HCT116 (cell line): ENCODE measurements around the gene ANKRD23. TPM values are rescaled to one million over a fixed set of nuclear protein-coding genes. Genes with fewer than 3 reads are reported as not detected.

Experiments used
- ATAC-seq: fragments of 200-7000 bp; cut with Tn5 transposase; 2 replicates; pipeline ENCODE4 v1.9.1; 2020; ENCODE audit warnings: mild to moderate bottlenecking, moderate library complexity
- BruUV-seq: library from RNA; stranded (reverse); fragments of 400-500 nt; replicated peaks from 2 replicates; lab custom pipeline; 2021; lab: Mats Ljungman, UMichigan
- CTCF ChIA-PET: fragments of 300-600 bp; sonication (Branson Sonifier 250); formaldehyde crosslinking; loops from one replicate; lab custom pipeline; 2021; ENCODE audit warnings: antibody characterized with exemption; lab: Charles Lee
- POLR2A ChIA-PET: fragments of 300-600, 350-600 bp; sonication (Branson Sonifier 250); formaldehyde crosslinking; loops from one replicate; lab custom pipeline; 2021; ENCODE audit warnings: antibody characterized with exemption; lab: Charles Lee
- RAD21 ChIA-PET, 2 experiments: fragments of 300-600 bp; sonication (Branson Sonifier 250); formaldehyde crosslinking; loops; one replicate each; lab custom pipeline; 2023; ENCODE audit warnings: low total read pairs in 2 of 2; ENCODE audit not compliant: uncharacterized antibody in 2 of 2, unreplicated experiment in 2 of 2, low non-redundant PET in 1 of 2; lab: Charles Lee
- DNase-seq: peaks from one replicate; pipeline ENCODE4 v3.0.0-alpha.2; 2010; ENCODE audit warnings: low read depth, low spot score
- H2AFZ ChIP-seq: fragments of 200-600 bp; shearing (Covaris generic), sonication (generic); 2 replicates; pipeline ENCODE4 v1.6.1; 2017; ENCODE audit warnings: low read depth, mixed run types, mixed read lengths, antibody characterized with exemption, low read length; ENCODE audit not compliant: poor library complexity, severe bottlenecking
- H3K27ac ChIP-seq: 2 replicates; pipeline ENCODE4 v1.5.1; 2012; ENCODE audit warnings: low read depth, low read length
- H3K27me3 ChIP-seq: fragments of 200-600 bp; sonication (generic); 2 replicates; pipeline ENCODE4 v1.6.1; 2016; ENCODE audit warnings: mixed run types, low read length, mixed read lengths; ENCODE audit not compliant: insufficient read depth
- H3K36me3 ChIP-seq, 2 experiments: fragments of 200-500 bp in 1 of 2; fragments of 200-600 bp in 1 of 2; sonication (Bioruptor generic) in 1 of 2; sonication (generic) in 1 of 2; 2 replicates each; pipeline versions ENCODE4 v1.5.1 to v1.6.1; 2014 to 2016; ENCODE audit warnings: low read length in 2 of 2, inconsistent platforms in 1 of 2, mixed read lengths in 1 of 2, mixed run types in 1 of 2; ENCODE audit not compliant: insufficient read depth in 2 of 2, control insufficient read depth in 1 of 2
- H3K4me1 ChIP-seq, 2 experiments: fragments of 200-600 bp in 1 of 2; sonication (generic) in 1 of 2; 2 replicates each; pipeline versions ENCODE4 v1.5.1 to v1.6.1; 2012 to 2017; ENCODE audit warnings: low read length in 2 of 2, inconsistent platforms in 1 of 2, mild to moderate bottlenecking in 1 of 2, mixed read lengths in 1 of 2, mixed run types in 1 of 2, moderate library complexity in 1 of 2; ENCODE audit not compliant: insufficient read depth in 2 of 2, control insufficient read depth in 1 of 2
- H3K4me2 ChIP-seq: fragments of 200-600 bp; sonication (generic); 2 replicates; pipeline ENCODE4 v1.6.1; 2017; ENCODE audit warnings: mixed run types, low read length, mixed read lengths
- H3K4me3 ChIP-seq, 2 experiments: fragments of 200-600 bp in 1 of 2; sonication (generic) in 1 of 2; replicated peaks in 1 of 2; 2 replicates each; pipeline ENCODE4 v1.5.1; 2011 to 2016; ENCODE audit warnings: low read length in 2 of 2, control low read depth in 1 of 2, low read depth in 1 of 2, mild to moderate bottlenecking in 1 of 2, mixed read lengths in 1 of 2, mixed run types in 1 of 2
- H3K79me2 ChIP-seq: fragments of 200-600 bp; sonication (generic); 2 replicates; pipeline ENCODE4 v1.6.1; 2017; ENCODE audit warnings: mild to moderate bottlenecking, mixed run types, low read length, moderate library complexity, mixed read lengths; ENCODE audit not compliant: insufficient read depth
- H3K9ac ChIP-seq: fragments of 200-600 bp; sonication (generic); 2 replicates; pipeline ENCODE4 v1.6.1; 2016; ENCODE audit warnings: low read length, mixed read lengths
- H3K9me2 ChIP-seq: fragments of 200-600 bp; sonication (generic), shearing (Covaris generic); 2 replicates; pipeline ENCODE4 v1.6.1; 2017; ENCODE audit warnings: mixed run types, mild to moderate bottlenecking, moderate library complexity; ENCODE audit not compliant: insufficient read depth
- H3K9me3 ChIP-seq, 2 experiments: fragments of 200-500 bp in 1 of 2; fragments of 200-600 bp in 1 of 2; sonication (Bioruptor generic) in 1 of 2; sonication (generic) in 1 of 2; 2 replicates each; pipeline ENCODE4 v1.6.1; 2014 to 2017; ENCODE audit warnings: low read length in 2 of 2, mixed read lengths in 2 of 2, inconsistent platforms in 1 of 2, low read depth in 1 of 2, mild to moderate bottlenecking in 1 of 2, mixed run types in 1 of 2, moderate library complexity in 1 of 2; ENCODE audit not compliant: control insufficient read depth in 1 of 2, insufficient read depth in 1 of 2
- H4K20me1 ChIP-seq: fragments of 200-600 bp; sonication (generic), shearing (Covaris generic); 2 replicates; pipeline ENCODE4 v1.6.1; 2017; ENCODE audit warnings: mixed run types, mild to moderate bottlenecking, moderate library complexity; ENCODE audit not compliant: insufficient read depth
- EGR1 ChIP-seq: IDR thresholded peaks from 2 replicates; pipeline ENCODE4 v1.6.1; 2012; ENCODE audit warnings: low read depth
- ELF1 ChIP-seq: IDR thresholded peaks from 2 replicates; pipeline ENCODE4 v1.6.1; 2012; ENCODE audit warnings: low read depth, borderline replicate concordance
- EZH2 ChIP-seq: fragments of 200-600 bp; sonication (generic); IDR thresholded peaks from 2 replicates; pipeline ENCODE4 v1.6.1; 2017; ENCODE audit warnings: antibody characterized with exemption, mixed run types
- FOSL1 ChIP-seq: IDR thresholded peaks from 2 replicates; pipeline ENCODE4 v1.6.1; 2012; ENCODE audit warnings: low read depth
- JUND ChIP-seq: IDR thresholded peaks from 2 replicates; pipeline ENCODE4 v1.6.1; 2012
- POLR2A ChIP-seq: IDR thresholded peaks from 2 replicates; pipeline ENCODE4 v1.7.0; 2011; ENCODE audit warnings: borderline replicate concordance; ENCODE audit not compliant: insufficient read depth, insufficient read length; ENCODE audit errors: extremely low read depth
- POLR2AphosphoS5 ChIP-seq: IDR thresholded peaks from 2 replicates; pipeline ENCODE4 v1.6.1; 2011; ENCODE audit warnings: mild to moderate bottlenecking, low read depth, low read length, moderate library complexity
- SIN3A ChIP-seq: IDR thresholded peaks from 2 replicates; pipeline ENCODE4 v1.6.1; 2012; ENCODE audit warnings: low read depth
- SP1 ChIP-seq: IDR thresholded peaks from 2 replicates; pipeline ENCODE4 v1.6.1; 2012; ENCODE audit warnings: low read depth
- SRF ChIP-seq: IDR thresholded peaks from 2 replicates; pipeline ENCODE4 v1.6.1; 2012; ENCODE audit warnings: low read depth
- TCF7L2 ChIP-seq: IDR thresholded peaks from 2 replicates; pipeline ENCODE4 v1.7.0; 2011; ENCODE audit warnings: borderline replicate concordance, inconsistent platforms; ENCODE audit not compliant: insufficient read depth, insufficient read length; ENCODE audit errors: extremely low read depth
- YY1 ChIP-seq: IDR thresholded peaks from 2 replicates; pipeline ENCODE4 v1.6.1; 2011; ENCODE audit warnings: low read length, low read depth, moderate library complexity, mild to moderate bottlenecking; ENCODE audit not compliant: insufficient replicate concordance; ENCODE audit errors: extremely low read depth
- ZNF274 ChIP-seq: fragments of 200-500 bp; sonication (Bioruptor generic); IDR thresholded peaks from 2 replicates; pipeline ENCODE4 v1.6.1; 2014; ENCODE audit warnings: mild to moderate bottlenecking, low read depth, low read length, inconsistent platforms
- intact Hi-C: fragments of 100-400 bp; cut with micrococcal nuclease; formaldehyde crosslinking; loops from 2 replicates; pipeline ENCODE4 v1.10.0; 2022
- total RNA-seq: library from RNA; stranded (reverse); gene quantifications from one replicate; pipeline ENCODE4 v1.2.1, GENCODE V29; 2021; ENCODE audit not compliant: unreplicated experiment
- TF ChIP-seq, protein P1 (sequence below): IDR thresholded peaks from 2 replicates; pipeline ENCODE4 v1.6.1; 2011; ENCODE audit warnings: mild to moderate bottlenecking, low read length, moderate library complexity; ENCODE audit not compliant: insufficient replicate concordance; ENCODE audit errors: extremely low read depth
- TF ChIP-seq, protein P2 (sequence below): IDR thresholded peaks from 2 replicates; pipeline ENCODE4 v1.6.1; 2012
- TF ChIP-seq, protein P3 (sequence below): IDR thresholded peaks from 2 replicates; pipeline ENCODE4 v1.6.1; 2012
- TF ChIP-seq, protein P4 (sequence below), 3 experiments: fragments of 200-600 bp in 1 of 3; sonication (generic) in 1 of 3; IDR thresholded peaks in 2 of 3; conservative IDR thresholded peaks in 1 of 3; 2 replicates each; pipeline ENCODE4 v1.5.1; 2012 to 2017; ENCODE audit warnings: low read depth in 2 of 3, low read length in 2 of 3, antibody characterized with exemption in 1 of 3, borderline replicate concordance in 1 of 3, control low read depth in 1 of 3, mild to moderate bottlenecking in 1 of 3, mixed read lengths in 1 of 3, mixed run types in 1 of 3, moderate library complexity in 1 of 3; ENCODE audit not compliant: insufficient read depth in 1 of 3
- TF ChIP-seq, protein P5 (sequence below): IDR thresholded peaks from 2 replicates; pipeline ENCODE4 v1.6.1; 2012; ENCODE audit warnings: low read depth

The ANKRD23 gene
- total RNA-seq, 1 experiment from 2014 or later, result 1.4 TPM

DNA sequence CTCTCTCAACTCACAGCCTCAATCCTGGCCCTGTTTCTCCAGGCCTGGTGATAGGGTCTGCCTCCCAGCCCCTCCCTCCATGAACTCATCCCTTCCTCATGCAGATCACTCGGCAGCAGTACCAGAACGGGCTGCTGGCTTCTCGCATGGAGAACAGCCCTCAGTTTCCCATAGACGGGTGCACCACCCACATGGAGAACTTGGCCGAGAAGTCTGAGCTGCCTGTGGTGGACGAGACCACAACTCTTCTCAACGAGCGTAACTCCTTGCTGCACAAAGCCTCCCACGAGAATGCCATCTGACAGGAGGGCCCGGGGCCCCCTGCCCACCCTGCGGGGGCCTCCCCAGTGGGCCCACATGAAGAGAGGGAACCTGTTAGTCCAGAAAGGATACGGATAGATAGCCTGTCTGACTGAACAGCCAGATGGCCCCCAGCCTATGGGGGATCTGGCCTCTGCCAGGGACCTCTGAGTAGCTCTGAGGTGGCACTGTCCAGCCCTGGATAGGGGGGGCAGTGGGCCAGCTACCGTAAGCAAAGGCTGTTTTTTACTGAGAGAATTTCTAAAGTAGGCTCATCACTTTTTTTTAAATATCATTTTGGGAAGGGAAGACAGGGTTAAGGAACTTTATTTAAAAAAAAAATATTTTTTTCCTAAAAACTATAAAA lies 34.5 kb downstream of the ANKRD23 start:
- Histone ChIP-seq H3K4me1 (no peaks in the 10 kb centered on the region), H3K4me3 (no peak overlapping the region), H3K9me2 (no peaks in the 10 kb centered on the region), H4K20me1 (no peaks in the 10 kb centered on the region), H3K9me3 (no peaks in the 10 kb centered on the region), H3K79me2 (no peaks in the 10 kb centered on the region), H3K27ac (no peak overlapping the region), H3K4me2 (no peak overlapping the region), H3K27me3 (no peaks in the 10 kb centered on the region), H3K36me3 (no peaks in the 10 kb centered on the region; a peak in 1 of 4 replicates), H2AFZ (no peak overlapping the region), H3K9ac (no peak overlapping the region)
- ATAC-seq, result no peak
- RAD21 ChIA-PET, result no interaction called here
- CTCF ChIA-PET, result no interaction called here
- intact Hi-C loops, result no loop called here
- POLR2A ChIA-PET, result interaction anchor here (0.6 kb wide), 1 partner anchor 297 kb away, joined by 4 read pairs; no protein-coding TSS in a partner anchor
- no peak for DNase-seq
- TF ChIP-seq, protein P1, sequence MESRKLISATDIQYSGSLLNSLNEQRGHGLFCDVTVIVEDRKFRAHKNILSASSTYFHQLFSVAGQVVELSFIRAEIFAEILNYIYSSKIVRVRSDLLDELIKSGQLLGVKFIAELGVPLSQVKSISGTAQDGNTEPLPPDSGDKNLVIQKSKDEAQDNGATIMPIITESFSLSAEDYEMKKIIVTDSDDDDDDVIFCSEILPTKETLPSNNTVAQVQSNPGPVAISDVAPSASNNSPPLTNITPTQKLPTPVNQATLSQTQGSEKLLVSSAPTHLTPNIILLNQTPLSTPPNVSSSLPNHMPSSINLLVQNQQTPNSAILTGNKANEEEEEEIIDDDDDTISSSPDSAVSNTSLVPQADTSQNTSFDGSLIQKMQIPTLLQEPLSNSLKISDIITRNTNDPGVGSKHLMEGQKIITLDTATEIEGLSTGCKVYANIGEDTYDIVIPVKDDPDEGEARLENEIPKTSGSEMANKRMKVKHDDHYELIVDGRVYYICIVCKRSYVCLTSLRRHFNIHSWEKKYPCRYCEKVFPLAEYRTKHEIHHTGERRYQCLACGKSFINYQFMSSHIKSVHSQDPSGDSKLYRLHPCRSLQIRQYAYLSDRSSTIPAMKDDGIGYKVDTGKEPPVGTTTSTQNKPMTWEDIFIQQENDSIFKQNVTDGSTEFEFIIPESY, result no peak
- TF ChIP-seq SIN3A (no peak), POLR2AphosphoS5 (no peak), SRF (no peak), EGR1 (no peak), POLR2A (no peak), FOSL1 (no peak), SP1 (no peak), ELF1 (no peak), EZH2 (no peak), ZNF274 (no peak), JUND (no peak), YY1 (no peak), TCF7L2 (no peak)
- TF ChIP-seq, protein P2, sequence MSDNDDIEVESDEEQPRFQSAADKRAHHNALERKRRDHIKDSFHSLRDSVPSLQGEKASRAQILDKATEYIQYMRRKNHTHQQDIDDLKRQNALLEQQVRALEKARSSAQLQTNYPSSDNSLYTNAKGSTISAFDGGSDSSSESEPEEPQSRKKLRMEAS, result no peak
- TF ChIP-seq, protein P3, sequence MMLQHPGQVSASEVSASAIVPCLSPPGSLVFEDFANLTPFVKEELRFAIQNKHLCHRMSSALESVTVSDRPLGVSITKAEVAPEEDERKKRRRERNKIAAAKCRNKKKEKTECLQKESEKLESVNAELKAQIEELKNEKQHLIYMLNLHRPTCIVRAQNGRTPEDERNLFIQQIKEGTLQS, result no peak
- TF ChIP-seq, protein P4, sequence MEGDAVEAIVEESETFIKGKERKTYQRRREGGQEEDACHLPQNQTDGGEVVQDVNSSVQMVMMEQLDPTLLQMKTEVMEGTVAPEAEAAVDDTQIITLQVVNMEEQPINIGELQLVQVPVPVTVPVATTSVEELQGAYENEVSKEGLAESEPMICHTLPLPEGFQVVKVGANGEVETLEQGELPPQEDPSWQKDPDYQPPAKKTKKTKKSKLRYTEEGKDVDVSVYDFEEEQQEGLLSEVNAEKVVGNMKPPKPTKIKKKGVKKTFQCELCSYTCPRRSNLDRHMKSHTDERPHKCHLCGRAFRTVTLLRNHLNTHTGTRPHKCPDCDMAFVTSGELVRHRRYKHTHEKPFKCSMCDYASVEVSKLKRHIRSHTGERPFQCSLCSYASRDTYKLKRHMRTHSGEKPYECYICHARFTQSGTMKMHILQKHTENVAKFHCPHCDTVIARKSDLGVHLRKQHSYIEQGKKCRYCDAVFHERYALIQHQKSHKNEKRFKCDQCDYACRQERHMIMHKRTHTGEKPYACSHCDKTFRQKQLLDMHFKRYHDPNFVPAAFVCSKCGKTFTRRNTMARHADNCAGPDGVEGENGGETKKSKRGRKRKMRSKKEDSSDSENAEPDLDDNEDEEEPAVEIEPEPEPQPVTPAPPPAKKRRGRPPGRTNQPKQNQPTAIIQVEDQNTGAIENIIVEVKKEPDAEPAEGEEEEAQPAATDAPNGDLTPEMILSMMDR (IDR thresholded peaks at IDR 0.05 in 2 of 3, conservative IDR thresholded peaks at IDR 0.05 in 1 of 3; ENCODE audit: borderline replicate concordance in 1 of 3, insufficient read depth in 1 of 3, low read depth in 2 of 3, low read length in 2 of 3), result no peak
- TF ChIP-seq, protein P5, sequence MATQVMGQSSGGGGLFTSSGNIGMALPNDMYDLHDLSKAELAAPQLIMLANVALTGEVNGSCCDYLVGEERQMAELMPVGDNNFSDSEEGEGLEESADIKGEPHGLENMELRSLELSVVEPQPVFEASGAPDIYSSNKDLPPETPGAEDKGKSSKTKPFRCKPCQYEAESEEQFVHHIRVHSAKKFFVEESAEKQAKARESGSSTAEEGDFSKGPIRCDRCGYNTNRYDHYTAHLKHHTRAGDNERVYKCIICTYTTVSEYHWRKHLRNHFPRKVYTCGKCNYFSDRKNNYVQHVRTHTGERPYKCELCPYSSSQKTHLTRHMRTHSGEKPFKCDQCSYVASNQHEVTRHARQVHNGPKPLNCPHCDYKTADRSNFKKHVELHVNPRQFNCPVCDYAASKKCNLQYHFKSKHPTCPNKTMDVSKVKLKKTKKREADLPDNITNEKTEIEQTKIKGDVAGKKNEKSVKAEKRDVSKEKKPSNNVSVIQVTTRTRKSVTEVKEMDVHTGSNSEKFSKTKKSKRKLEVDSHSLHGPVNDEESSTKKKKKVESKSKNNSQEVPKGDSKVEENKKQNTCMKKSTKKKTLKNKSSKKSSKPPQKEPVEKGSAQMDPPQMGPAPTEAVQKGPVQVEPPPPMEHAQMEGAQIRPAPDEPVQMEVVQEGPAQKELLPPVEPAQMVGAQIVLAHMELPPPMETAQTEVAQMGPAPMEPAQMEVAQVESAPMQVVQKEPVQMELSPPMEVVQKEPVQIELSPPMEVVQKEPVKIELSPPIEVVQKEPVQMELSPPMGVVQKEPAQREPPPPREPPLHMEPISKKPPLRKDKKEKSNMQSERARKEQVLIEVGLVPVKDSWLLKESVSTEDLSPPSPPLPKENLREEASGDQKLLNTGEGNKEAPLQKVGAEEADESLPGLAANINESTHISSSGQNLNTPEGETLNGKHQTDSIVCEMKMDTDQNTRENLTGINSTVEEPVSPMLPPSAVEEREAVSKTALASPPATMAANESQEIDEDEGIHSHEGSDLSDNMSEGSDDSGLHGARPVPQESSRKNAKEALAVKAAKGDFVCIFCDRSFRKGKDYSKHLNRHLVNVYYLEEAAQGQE, result no peak
- no TSS peak for BruUV-seq
